Measurements from ENCODE around the gene ENTPD5.
A peak's percentile ranks its signal among the peaks of the same experiment; 100 is the strongest.

Gene ENTPD5

DNA sequence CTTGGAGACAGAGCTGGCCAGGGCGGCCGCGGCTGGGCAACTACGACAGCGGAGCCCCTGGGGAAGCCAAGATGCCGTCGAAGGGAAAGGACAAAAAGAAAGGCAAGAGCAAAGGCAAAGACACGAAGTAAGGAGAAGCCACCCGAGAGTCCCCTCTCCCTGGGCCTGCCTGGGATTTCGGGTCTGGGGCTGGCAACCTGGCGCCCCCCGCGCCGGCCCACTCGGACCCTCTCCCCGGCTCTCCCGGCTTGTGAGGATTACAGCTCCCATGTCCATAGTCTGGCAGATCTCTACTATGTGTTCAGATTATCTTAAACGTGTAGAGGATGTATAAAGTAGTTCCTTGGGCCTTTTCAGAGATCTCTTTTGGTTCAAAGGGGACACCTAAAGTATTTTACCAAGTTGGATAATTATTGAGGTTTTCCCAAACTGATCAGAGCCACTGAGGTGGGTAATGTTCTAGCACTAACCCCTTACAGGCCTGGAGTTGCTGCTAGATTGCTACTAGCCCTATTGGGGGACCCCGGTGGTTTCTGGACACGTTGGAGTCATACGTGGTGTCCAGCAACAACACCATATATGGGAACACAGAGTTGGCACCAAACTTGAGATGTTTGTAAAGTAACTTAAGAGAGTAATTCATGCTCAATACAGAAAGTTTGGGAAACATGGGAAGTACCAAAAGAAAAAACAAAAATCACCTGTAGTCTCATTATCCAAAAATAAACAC, 485 bp upstream of the ENTPD5 start:
- Histone ChIP-seq H3K36me3 (ENCODE audit: control insufficient read depth, insufficient read depth, low read length) (no peaks in the 10 kb centered on the region), H3K79me2 (no peaks in the 10 kb centered on the region), H3K4me1 (no peaks in the 10 kb centered on the region), H2AFZ (peak overlapping the region; percentile 88), H3K4me2 (ENCODE audit: low read length) (peak overlapping the region; percentile 99), H3K27ac (peak overlapping the region; percentile 80), H3K9me3 (ENCODE audit: control insufficient read depth, low read length) (no peaks in the 10 kb centered on the region), H3K4me3 (ENCODE audit: low read depth, low read length) (peak overlapping the region; percentile 82), H3K9ac (no peak overlapping the region), H3K27me3 (ENCODE audit: control insufficient read depth, insufficient read depth, low read length) (no peaks in the 10 kb centered on the region)
- TF ChIP-seq, protein P1, sequence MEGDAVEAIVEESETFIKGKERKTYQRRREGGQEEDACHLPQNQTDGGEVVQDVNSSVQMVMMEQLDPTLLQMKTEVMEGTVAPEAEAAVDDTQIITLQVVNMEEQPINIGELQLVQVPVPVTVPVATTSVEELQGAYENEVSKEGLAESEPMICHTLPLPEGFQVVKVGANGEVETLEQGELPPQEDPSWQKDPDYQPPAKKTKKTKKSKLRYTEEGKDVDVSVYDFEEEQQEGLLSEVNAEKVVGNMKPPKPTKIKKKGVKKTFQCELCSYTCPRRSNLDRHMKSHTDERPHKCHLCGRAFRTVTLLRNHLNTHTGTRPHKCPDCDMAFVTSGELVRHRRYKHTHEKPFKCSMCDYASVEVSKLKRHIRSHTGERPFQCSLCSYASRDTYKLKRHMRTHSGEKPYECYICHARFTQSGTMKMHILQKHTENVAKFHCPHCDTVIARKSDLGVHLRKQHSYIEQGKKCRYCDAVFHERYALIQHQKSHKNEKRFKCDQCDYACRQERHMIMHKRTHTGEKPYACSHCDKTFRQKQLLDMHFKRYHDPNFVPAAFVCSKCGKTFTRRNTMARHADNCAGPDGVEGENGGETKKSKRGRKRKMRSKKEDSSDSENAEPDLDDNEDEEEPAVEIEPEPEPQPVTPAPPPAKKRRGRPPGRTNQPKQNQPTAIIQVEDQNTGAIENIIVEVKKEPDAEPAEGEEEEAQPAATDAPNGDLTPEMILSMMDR (IDR thresholded peaks at IDR 0.05), result no peak

DNA sequence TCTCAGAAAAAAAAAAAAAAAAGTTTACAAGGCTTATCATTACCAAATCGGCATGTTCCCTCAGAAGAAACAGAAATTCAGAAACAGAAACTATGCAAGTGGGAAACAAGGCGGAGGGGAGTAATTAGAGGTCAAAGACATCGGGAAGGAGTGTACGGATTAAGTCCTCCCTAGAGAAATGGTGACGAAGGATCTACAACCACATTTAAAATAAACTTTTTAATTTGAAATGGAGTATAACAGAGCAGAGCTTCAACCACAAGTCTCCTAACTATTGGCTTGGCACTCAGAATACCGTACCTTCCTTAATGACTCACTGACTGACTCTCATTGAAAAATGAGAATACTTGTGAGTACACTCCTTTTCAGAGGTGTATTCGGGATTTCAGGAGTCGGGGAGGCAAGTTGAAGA, 908 bp downstream of the ENTPD5 start:
- TF ChIP-seq, protein P1 (IDR thresholded peaks at IDR 0.05), result no peak
- no peaks in the 10 kb centered on the region for H3K36me3 ChIP-seq (ENCODE audit: control insufficient read depth, insufficient read depth, low read length)
- H3K79me2 ChIP-seq, result no peaks in the 10 kb centered on the region
- H3K4me1 ChIP-seq, result no peaks in the 10 kb centered on the region
- H3K9ac ChIP-seq, result no peak overlapping the region
- H3K4me3 ChIP-seq (ENCODE audit: low read depth, low read length), result peak overlapping the region; percentile 76
- H3K9me3 ChIP-seq (ENCODE audit: control insufficient read depth, low read length), result no peaks in the 10 kb centered on the region
- H2AFZ ChIP-seq, result peak overlapping the region; percentile 100
- H3K4me2 ChIP-seq (ENCODE audit: low read length), result peak overlapping the region; percentile 91
- H3K27ac ChIP-seq, result peak overlapping the region; percentile 90
- H3K27me3 ChIP-seq (ENCODE audit: control insufficient read depth, insufficient read depth, low read length), result no peaks in the 10 kb centered on the region

DNA sequence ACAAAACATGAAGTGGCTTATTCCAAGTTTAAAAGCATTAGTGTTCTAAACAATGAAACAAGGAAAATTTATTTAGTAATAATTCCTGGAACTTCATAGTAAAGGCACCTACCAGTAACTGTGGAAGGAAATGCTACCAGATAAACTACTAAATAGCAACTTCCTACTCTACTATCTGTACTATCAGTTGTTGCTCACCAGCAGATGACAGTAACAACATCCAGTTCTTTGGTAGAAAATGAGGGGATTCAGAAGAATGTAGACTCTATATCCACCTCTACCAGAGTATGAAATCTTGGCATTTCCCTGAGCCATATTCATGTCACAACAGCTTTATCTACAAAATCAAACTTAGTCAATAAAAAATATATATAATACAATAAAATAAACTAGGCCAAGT, 3.1 kb downstream of the ENTPD5 start:
- no peaks in the 10 kb centered on the region for H3K36me3 ChIP-seq (ENCODE audit: control insufficient read depth, insufficient read depth, low read length)
- no peak overlapping the region for H3K27ac ChIP-seq
- H3K9me3 ChIP-seq (ENCODE audit: control insufficient read depth, low read length), result no peaks in the 10 kb centered on the region
- H3K27me3 ChIP-seq (ENCODE audit: control insufficient read depth, insufficient read depth, low read length), result no peaks in the 10 kb centered on the region
- H3K9ac ChIP-seq, result no peak overlapping the region
- H3K4me2 ChIP-seq (ENCODE audit: low read length), result no peak overlapping the region
- no peak overlapping the region for H3K4me3 ChIP-seq (ENCODE audit: low read depth, low read length)
- H3K4me1 ChIP-seq, result no peaks in the 10 kb centered on the region
- TF ChIP-seq, protein P1 (IDR thresholded peaks at IDR 0.05), result no peak
- H3K79me2 ChIP-seq, result no peaks in the 10 kb centered on the region
- H2AFZ ChIP-seq, result no peak overlapping the region

DNA sequence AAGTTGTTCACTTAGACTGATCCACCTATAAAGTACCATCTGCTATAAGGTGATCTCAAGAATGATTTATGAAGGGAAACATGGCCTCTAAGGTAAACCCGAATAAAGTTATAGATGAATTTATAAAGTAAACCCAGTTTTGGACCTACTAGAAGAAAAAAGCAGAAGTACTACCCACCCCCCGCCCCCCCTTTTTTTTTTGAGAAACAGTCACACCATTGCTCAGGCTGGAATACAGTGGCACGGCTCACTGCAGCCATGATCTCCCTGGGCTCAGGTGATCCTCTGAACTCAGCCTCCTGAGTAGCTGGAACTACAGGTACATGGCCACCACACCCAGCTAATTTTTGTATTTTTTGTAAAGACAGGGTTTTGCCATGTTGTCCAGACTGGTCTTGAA, 3.9 kb downstream of the ENTPD5 start:
- Histone ChIP-seq H3K79me2 (no peaks in the 10 kb centered on the region), H3K27me3 (ENCODE audit: control insufficient read depth, insufficient read depth, low read length) (no peaks in the 10 kb centered on the region), H3K4me3 (ENCODE audit: low read depth, low read length) (no peak overlapping the region), H3K9me3 (ENCODE audit: control insufficient read depth, low read length) (no peaks in the 10 kb centered on the region), H3K4me2 (ENCODE audit: low read length) (no peak overlapping the region), H3K27ac (no peak overlapping the region), H2AFZ (no peak overlapping the region), H3K9ac (no peak overlapping the region), H3K36me3 (ENCODE audit: control insufficient read depth, insufficient read depth, low read length) (no peaks in the 10 kb centered on the region), H3K4me1 (no peaks in the 10 kb centered on the region)
- TF ChIP-seq, protein P1 (IDR thresholded peaks at IDR 0.05), result no peak

DNA sequence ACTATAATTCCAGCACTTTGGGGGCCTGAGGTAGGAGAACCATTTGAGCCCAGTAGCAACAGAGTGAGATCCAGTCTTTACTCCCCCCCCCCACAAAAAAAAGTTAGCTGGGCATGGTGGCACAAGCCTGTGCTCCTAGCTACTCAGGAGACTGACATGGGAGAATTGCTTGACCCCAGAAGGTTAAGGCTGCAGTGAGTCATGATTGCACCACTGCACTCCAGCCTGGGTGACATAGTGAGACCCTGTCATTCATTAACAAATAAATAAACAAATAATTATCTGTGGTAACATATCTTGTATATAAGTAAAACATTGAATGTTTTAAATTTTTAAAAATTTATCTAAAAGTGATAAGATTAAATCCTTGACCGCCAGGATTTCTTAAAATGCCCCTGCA, 4.8 kb downstream of the ENTPD5 start:
- Histone ChIP-seq H3K9me3 (ENCODE audit: control insufficient read depth, low read length) (no peaks in the 10 kb centered on the region), H3K79me2 (no peaks in the 10 kb centered on the region), H3K27ac (no peak overlapping the region), H3K4me2 (ENCODE audit: low read length) (no peak overlapping the region), H3K9ac (no peak overlapping the region), H3K4me1 (no peaks in the 10 kb centered on the region), H2AFZ (no peak overlapping the region), H3K4me3 (ENCODE audit: low read depth, low read length) (no peak overlapping the region), H3K27me3 (ENCODE audit: control insufficient read depth, insufficient read depth, low read length) (no peaks in the 10 kb centered on the region), H3K36me3 (ENCODE audit: control insufficient read depth, insufficient read depth, low read length) (no peaks in the 10 kb centered on the region)
- TF ChIP-seq, protein P1 (IDR thresholded peaks at IDR 0.05), result no peak
